T1000 (cell line): ENCODE results near the gene SV2A.
A peak's percentile ranks its signal among the peaks of the same experiment; 100 is the strongest.
"Not testable (repeated sequence)": the region's sequence is repeated elsewhere in the genome, so short reads cannot be mapped to it uniquely, and the experiment has no call there.

Experiments used
- DNase-seq: peaks from one replicate; lab custom pipeline; 2025; ENCODE audit warnings: mixed read lengths; lab: John Stamatoyannopoulos, UW

The SV2A gene

DNA sequence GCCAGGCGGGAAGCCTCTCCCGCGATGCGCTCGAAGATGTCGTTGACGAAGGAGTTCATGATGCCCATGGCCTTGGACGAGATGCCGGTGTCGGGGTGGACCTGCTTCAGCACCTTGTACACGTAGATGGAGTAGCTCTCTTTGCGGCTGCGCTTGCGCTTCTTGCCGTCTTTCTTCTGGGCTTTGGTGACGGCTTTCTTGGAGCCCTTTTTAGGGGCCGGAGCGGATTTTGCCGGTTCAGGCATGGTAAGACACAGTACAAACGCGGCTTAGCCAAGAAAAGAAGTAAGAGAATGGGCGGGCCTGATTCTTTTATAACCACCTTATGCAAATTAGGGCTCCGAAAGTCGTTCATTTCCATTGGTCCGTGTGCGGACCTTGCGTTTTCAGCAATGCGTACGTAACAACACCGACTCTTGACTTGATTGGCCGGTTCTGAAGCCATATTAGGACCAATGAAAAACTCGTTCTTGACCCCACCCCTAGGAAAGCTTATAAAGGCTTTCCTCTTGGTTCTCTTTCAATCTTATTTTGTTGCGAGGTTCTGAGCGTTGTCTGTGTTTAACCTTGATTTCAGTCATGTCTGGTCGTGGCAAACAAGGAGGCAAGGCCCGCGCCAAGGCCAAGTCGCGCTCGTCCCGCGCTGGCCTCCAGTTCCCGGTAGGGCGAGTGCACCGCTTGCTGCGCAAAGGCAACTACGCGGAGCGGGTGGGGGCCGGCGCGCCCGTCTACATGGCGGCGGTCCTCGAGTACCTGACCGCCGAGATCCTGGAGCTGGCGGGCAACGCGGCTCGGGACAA is 31.0 kb downstream of the SV2A start:
- DNase-seq, result peak; percentile 98

GRCh38 chr1:149886121-149886395 is 31.6 kb downstream of the SV2A start:
- DNase-seq, result not testable (repeated sequence)

DNA sequence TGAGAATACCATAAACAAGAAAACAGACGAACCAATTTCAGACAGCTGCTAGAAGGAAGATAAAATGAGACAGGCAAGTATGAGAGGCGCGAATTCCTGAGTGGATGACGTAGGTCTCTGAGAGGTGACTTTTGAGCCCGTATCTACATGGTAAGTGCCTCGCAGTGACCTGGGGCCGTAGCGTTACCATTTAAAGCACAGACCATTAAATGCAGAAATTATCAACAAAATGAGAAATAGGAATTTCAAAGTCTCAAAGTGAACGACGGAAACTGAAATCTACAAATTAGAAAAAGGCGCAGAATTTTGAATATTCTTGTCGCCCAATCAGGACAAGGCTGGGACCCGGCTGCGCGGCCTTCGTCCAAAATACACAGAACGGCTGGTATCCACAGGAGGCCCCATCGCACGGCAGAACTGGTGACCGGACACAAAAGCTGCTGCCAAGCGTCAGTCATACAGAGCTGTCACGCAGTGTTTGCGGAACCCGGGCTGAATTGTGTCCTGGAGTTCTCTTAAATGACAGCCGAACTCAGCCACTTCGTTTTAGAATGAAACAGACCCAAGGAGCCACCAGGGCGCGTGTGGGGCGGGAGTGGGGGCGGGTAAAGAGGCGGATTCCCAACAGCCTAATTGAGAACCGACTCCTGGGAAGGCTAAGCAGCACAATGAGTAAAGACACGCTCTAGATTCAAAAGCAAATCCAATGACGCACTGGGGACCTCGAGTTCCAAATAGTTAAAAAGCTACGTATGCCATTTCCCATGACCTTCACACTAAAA is 32.1 kb downstream of the SV2A start:
- peak; percentile 88 for DNase-seq

GRCh38 chr1:149884433-149885338 is 33.0 kb downstream of the SV2A start:
- no peak for DNase-seq

DNA sequence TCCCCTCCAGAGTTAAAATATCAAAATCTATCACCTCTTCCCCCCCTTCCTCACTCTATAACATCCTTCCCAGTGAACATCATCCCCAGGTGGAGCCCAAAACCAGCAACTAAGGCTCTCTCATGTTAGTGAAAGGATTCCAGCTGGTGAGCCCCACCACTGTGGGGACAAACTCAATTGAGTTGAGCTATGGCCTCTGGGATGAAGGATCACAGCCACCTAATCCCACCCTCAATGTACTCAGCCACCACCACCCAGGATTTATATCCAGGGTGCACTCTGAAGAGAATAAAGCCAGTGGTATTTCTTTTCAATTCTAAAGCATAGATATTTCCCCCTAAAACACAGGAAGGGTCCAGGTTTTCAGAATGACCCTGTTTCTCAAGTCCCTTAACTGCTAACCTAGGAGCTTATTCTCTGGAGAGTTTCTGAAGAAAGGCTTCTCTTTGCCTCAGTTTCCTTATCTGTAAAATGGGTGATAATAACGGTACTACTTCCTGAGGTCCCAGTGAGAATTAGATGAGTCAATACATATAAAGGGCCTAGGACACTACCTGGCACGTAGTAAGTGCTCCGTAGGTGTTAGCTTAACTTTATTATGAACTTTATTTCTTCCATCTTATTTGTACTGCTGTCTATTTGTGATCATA is 33.9 kb downstream of the SV2A start:
- DNase-seq, result no peak

DNA sequence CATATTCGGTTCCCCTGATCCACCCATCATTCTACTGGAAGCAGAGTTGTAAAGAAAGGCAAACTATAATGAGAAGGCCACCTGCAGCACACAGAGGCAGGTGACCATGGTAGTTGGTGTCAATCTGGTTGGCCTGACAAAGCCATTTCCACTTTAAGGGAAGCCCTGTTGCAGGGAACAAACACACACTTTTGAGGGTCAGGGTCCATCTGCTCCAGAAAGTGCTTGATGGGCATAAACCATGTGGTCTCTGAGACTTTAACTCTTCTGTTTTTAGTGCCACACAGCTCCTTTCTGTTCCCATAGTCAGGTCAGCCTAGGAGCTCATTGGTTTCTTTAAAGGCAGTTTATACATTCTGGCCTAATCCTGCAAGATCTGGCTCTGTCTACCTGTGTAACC is 35.8 kb downstream of the SV2A start:
- no peak for DNase-seq

- no peak for DNase-seq
These were observed 38.1 kb downstream of the SV2A start for GRCh38 chr1:149879556-149879955.

- DNase-seq, result no peak
These were observed 40.3 kb downstream of the SV2A start for GRCh38 chr1:149877211-149877946.

- DNase-seq, result not testable (repeated sequence)
These were observed 44.6 kb downstream of the SV2A start for GRCh38 chr1:149873060-149873459.

- DNase-seq, result not testable (repeated sequence)
These were observed 50.8 kb downstream of the SV2A start for GRCh38 chr1:149866887-149867286.

- not testable (repeated sequence) for DNase-seq
These were observed 56.1 kb downstream of the SV2A start for GRCh38 chr1:149861497-149862054.

- DNase-seq, result not testable (repeated sequence)
These were observed 56.8 kb downstream of the SV2A start for GRCh38 chr1:149860684-149861496.

DNA sequence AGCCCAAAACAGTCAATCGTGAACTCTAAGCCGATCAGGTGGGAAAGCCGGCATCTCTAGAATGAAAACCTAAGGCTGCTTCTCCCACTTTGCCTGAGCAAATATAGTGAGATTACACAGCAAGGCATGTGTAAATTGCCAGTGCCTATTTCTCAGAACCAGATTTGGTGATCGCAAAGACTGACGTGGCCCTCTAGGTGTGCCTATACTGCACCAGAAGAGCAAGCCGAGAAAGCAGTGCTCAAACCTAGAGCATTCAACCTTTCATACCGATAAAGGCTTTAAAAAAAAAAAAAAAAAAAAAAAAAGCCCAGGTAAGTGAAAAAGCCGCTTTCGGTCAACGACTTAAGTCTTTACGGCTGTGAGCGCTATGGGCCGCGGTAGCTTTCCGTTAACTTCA is 57.4 kb downstream of the SV2A start:
- DNase-seq, result not testable (repeated sequence)
